ENCODE data around the gene MRPL24. TPM values are rescaled to one million over a fixed set of nuclear protein-coding genes. Genes with fewer than 3 reads are reported as not detected.

MRPL24 gene
- total RNA-seq, 2 experiments from 2014 or later = 11.7 to 11.9 TPM

DNA sequence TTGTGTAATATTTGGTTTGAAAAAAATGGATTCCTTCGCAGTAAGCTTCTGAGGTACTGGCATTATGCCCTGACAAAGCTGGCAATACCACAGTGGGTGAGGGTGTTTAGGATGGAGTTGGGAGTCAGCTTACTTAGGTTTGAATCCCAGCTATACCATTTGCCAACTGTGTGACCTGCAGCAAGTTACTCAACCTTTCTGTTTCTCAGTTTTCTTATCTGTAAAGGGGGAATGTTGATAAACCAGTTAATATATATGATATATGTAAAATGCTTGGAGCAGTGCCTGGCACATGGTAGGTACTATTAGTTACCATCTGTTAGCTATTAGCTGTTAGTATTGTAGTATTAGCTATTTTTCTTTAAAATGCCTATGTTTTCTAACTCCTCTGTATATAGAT lies 15.5 kb upstream of the MRPL24 start:
- Histone ChIP-seq H3K4me1 (ENCODE audit: insufficient read depth, low read length) (peaks cover 11% of the 10 kb centered on the region), H3K4me3 (ENCODE audit: low read length) (no peak overlapping the region), H3K27ac (ENCODE audit: low read depth in 1 of 2, low read length in 2 of 2) (no peak overlapping the region), H3K9me3 (ENCODE audit: control insufficient read depth in 1 of 2, insufficient read depth in 1 of 2, low read length in 2 of 2) (no peaks in the 10 kb centered on the region), H3K36me3 (ENCODE audit: insufficient read depth, low read length) (no peaks in the 10 kb centered on the region), H3K27me3 (ENCODE audit: control insufficient read depth in 1 of 2, insufficient read depth in 2 of 2, low read length in 2 of 2) (no peaks in the 10 kb centered on the region)
- no peak for ATAC-seq (ENCODE audit: poor library complexity)
- Mint-ChIP-seq H3K9me3 (no peaks in the 10 kb centered on the region), H3K4me3 (no peak overlapping the region), H3K27ac (no peak overlapping the region), H3K4me1 (ENCODE audit: low read depth) (peaks cover 29% of the 10 kb centered on the region), H3K36me3 (ENCODE audit: low read depth) (peaks cover 9% of the 10 kb centered on the region), H3K27me3 (no peaks in the 10 kb centered on the region)
- no peak for DNase-seq
- TF ChIP-seq, protein P1, sequence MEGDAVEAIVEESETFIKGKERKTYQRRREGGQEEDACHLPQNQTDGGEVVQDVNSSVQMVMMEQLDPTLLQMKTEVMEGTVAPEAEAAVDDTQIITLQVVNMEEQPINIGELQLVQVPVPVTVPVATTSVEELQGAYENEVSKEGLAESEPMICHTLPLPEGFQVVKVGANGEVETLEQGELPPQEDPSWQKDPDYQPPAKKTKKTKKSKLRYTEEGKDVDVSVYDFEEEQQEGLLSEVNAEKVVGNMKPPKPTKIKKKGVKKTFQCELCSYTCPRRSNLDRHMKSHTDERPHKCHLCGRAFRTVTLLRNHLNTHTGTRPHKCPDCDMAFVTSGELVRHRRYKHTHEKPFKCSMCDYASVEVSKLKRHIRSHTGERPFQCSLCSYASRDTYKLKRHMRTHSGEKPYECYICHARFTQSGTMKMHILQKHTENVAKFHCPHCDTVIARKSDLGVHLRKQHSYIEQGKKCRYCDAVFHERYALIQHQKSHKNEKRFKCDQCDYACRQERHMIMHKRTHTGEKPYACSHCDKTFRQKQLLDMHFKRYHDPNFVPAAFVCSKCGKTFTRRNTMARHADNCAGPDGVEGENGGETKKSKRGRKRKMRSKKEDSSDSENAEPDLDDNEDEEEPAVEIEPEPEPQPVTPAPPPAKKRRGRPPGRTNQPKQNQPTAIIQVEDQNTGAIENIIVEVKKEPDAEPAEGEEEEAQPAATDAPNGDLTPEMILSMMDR (IDR thresholded peaks at IDR 0.05) = no peak
- intact Hi-C loops (cut with DNase I, micrococcal nuclease) = no loop called here
- CTCF ChIA-PET = interaction anchor here (1.5 to 2.2 kb wide), 2 partner anchors 30 to 67 kb away, joined by 7 to 9 read pairs; no protein-coding TSS in a partner anchor
- POLR2A ChIA-PET = interaction anchor here (0.7 to 1.1 kb wide), 6 partner anchors 9 to 34 kb away, joined by 3 to 5 read pairs (median 4); partner anchors contain the start of genes ISG20L2, METTL25B, MRPL24 and PRCC

- Mint-ChIP-seq H3K4me3 (peak overlapping the region; percentile 20), H3K36me3 (ENCODE audit: low read depth) (peaks cover 12% of the 10 kb centered on the region), H3K4me1 (ENCODE audit: low read depth) (peaks cover 32% of the 10 kb centered on the region), H3K27ac (no peak overlapping the region), H3K27me3 (no peaks in the 10 kb centered on the region), H3K9me3 (no peaks in the 10 kb centered on the region)
- Histone ChIP-seq H3K27me3 (ENCODE audit: control insufficient read depth in 1 of 2, insufficient read depth in 2 of 2, low read length in 2 of 2) (no peaks in the 10 kb centered on the region), H3K4me3 (ENCODE audit: low read length) (no peak overlapping the region), H3K27ac (ENCODE audit: low read depth in 1 of 2, low read length in 2 of 2) (no peak overlapping the region), H3K4me1 (ENCODE audit: insufficient read depth, low read length) (peaks cover 14% of the 10 kb centered on the region), H3K36me3 (ENCODE audit: insufficient read depth, low read length) (no peaks in the 10 kb centered on the region), H3K9me3 (ENCODE audit: control insufficient read depth in 1 of 2, insufficient read depth in 1 of 2, low read length in 2 of 2) (no peaks in the 10 kb centered on the region)
- POLR2A ChIA-PET = interaction anchor here (1.1 to 1.5 kb wide), 2 partner anchors 8 to 29 kb away, joined by 3 read pairs; no protein-coding TSS in a partner anchor
- TF ChIP-seq, protein P1 (IDR thresholded peaks at IDR 0.05) = no peak
- ATAC-seq (ENCODE audit: poor library complexity) = no peak
- DNase-seq = no peak
- CTCF ChIA-PET = interaction anchor here (1.5 to 2.2 kb wide), 2 partner anchors 29 to 66 kb away, joined by 7 to 9 read pairs; no protein-coding TSS in a partner anchor
- intact Hi-C loops (cut with DNase I, micrococcal nuclease) = no loop called here
Measured at GRCh38 chr1:156755527-156755950, 14.7 kb upstream of the MRPL24 start.

GRCh38 chr1:156754219-156754618 lies 13.3 kb upstream of the MRPL24 start:
- ChIA-PET CTCF (no interaction called here), POLR2A (interaction anchor here (1.5 kb wide), 1 partner anchor 28 kb away, joined by 3 read pairs; no protein-coding TSS in a partner anchor)
- H3K4me3 ChIP-seq (ENCODE audit: low read length) = no peak overlapping the region
- TF ChIP-seq, protein P1 (IDR thresholded peaks at IDR 0.05) = no peak
- H3K27ac Mint-ChIP-seq = no peak overlapping the region
- H3K9me3 ChIP-seq (ENCODE audit: control insufficient read depth in 1 of 2, insufficient read depth in 1 of 2, low read length in 2 of 2) = no peaks in the 10 kb centered on the region
- H3K4me1 ChIP-seq (ENCODE audit: insufficient read depth, low read length) = peaks cover 27% of the 10 kb centered on the region
- intact Hi-C loops (cut with DNase I, micrococcal nuclease) = no loop called here
- peaks cover 17% of the 10 kb centered on the region for H3K36me3 Mint-ChIP-seq (ENCODE audit: low read depth)
- ATAC-seq (ENCODE audit: poor library complexity) = no peak
- H3K36me3 ChIP-seq (ENCODE audit: insufficient read depth, low read length) = no peaks in the 10 kb centered on the region
- no peak overlapping the region for H3K27ac ChIP-seq (ENCODE audit: low read depth in 1 of 2, low read length in 2 of 2)
- H3K27me3 ChIP-seq (ENCODE audit: control insufficient read depth in 1 of 2, insufficient read depth in 2 of 2, low read length in 2 of 2) = no peaks in the 10 kb centered on the region
- peak overlapping the region; percentile 56 for H3K4me3 Mint-ChIP-seq
- no peaks in the 10 kb centered on the region for H3K9me3 Mint-ChIP-seq
- H3K27me3 Mint-ChIP-seq = no peaks in the 10 kb centered on the region
- H3K4me1 Mint-ChIP-seq (ENCODE audit: low read depth) = peaks cover 45% of the 10 kb centered on the region
- no peak for DNase-seq

Data from CD4-positive, alpha-beta T cell (primary cell).